Osteoblast (primary cell): ENCODE measurements around the gene DEFB127. TPM values are rescaled to one million over a fixed set of nuclear protein-coding genes. Genes with fewer than 3 reads are reported as not detected.

Source experiments
- DNase-seq: peaks from one replicate; pipeline ENCODE4 v3.0.0; 2011; ENCODE audit warnings: low spot score, mixed read lengths; ENCODE audit not compliant: insufficient read length; ENCODE audit errors: missing footprints
- H2AFZ ChIP-seq: 2 replicates; pipeline ENCODE4 v1.6.0; 2011; ENCODE audit warnings: mild to moderate bottlenecking, low read length
- H3K27ac ChIP-seq: 2 replicates; pipeline ENCODE4 v1.5.1; 2011; ENCODE audit warnings: mild to moderate bottlenecking, low read depth, low read length, moderate library complexity
- H3K27me3 ChIP-seq: 2 replicates; pipeline ENCODE4 v1.6.0; 2012; ENCODE audit warnings: mild to moderate bottlenecking, control low read depth, inconsistent platforms, low read length, moderate library complexity; ENCODE audit not compliant: insufficient read depth
- H3K36me3 ChIP-seq: 2 replicates; pipeline ENCODE4 v1.5.1; 2011; ENCODE audit warnings: mild to moderate bottlenecking, low read length, control low read depth, moderate library complexity; ENCODE audit not compliant: insufficient read depth
- H3K4me1 ChIP-seq: 2 replicates; pipeline ENCODE4 v1.5.1; 2011; ENCODE audit warnings: mild to moderate bottlenecking, low read length, control low read depth, moderate library complexity; ENCODE audit not compliant: insufficient read depth
- H3K4me2 ChIP-seq: 2 replicates; pipeline ENCODE4 v1.6.0; 2011; ENCODE audit warnings: mild to moderate bottlenecking, low read length; ENCODE audit not compliant: insufficient read depth
- H3K4me3 ChIP-seq: fragments of 200-600 bp; sonication (generic); 3 replicates; pipeline ENCODE4 v1.5.1; 2012; ENCODE audit warnings: mild to moderate bottlenecking, low read length, inconsistent platforms; ENCODE audit not compliant: insufficient read depth
- H3K79me2 ChIP-seq: 2 replicates; pipeline ENCODE4 v1.6.0; 2012; ENCODE audit warnings: mild to moderate bottlenecking, low read length, control low read depth, inconsistent platforms; ENCODE audit not compliant: insufficient read depth
- H3K9me3 ChIP-seq: 2 replicates; pipeline ENCODE4 v1.5.1; 2011; ENCODE audit warnings: low read depth, low read length, control low read depth
- H4K20me1 ChIP-seq: 2 replicates; pipeline ENCODE4 v1.6.0; 2012; ENCODE audit warnings: mild to moderate bottlenecking, low read length, control low read depth; ENCODE audit not compliant: insufficient read depth
- CTCF ChIP-seq: IDR thresholded peaks from 2 replicates; pipeline ENCODE4 v1.5.1; 2011; ENCODE audit warnings: mild to moderate bottlenecking, low read depth, low read length, moderate library complexity; ENCODE audit errors: extremely low read depth
- total RNA-seq: library from RNA; depleted of rRNA; stranded (reverse); fragments of >200 nt; gene quantifications from 2 replicates; pipeline ENCODE4 v1.2.3, GENCODE V29; 2012

The DEFB127 gene
- total RNA-seq, 1 donor, result not detected

GRCh38 chr20:164618-165017 lies 7.4 kb downstream of the DEFB127 start:
- DNase-seq, result no peak
- Histone ChIP-seq H4K20me1 (no peaks in the 10 kb centered on the region), H3K4me3 (no peak overlapping the region), H2AFZ (no peak overlapping the region), H3K4me1 (no peaks in the 10 kb centered on the region), H3K27me3 (no peaks in the 10 kb centered on the region), H3K4me2 (no peak overlapping the region), H3K9me3 (no peaks in the 10 kb centered on the region), H3K79me2 (no peaks in the 10 kb centered on the region), H3K36me3 (no peaks in the 10 kb centered on the region), H3K27ac (no peak overlapping the region)
- TF ChIP-seq CTCF, result no peak

GRCh38 chr20:168876-169275 lies 11.6 kb downstream of the DEFB127 start:
- no peak overlapping the region for H3K27ac ChIP-seq
- no peak for DNase-seq
- H4K20me1 ChIP-seq, result no peaks in the 10 kb centered on the region
- H3K36me3 ChIP-seq, result no peaks in the 10 kb centered on the region
- no peak overlapping the region for H3K4me2 ChIP-seq
- H3K4me1 ChIP-seq, result no peaks in the 10 kb centered on the region
- no peak for TF ChIP-seq CTCF
- H3K79me2 ChIP-seq, result no peaks in the 10 kb centered on the region
- no peak overlapping the region for H3K4me3 ChIP-seq
- no peaks in the 10 kb centered on the region for H3K27me3 ChIP-seq
- no peak overlapping the region for H2AFZ ChIP-seq
- H3K9me3 ChIP-seq, result no peaks in the 10 kb centered on the region

GRCh38 chr20:184288-184687 lies 27.0 kb downstream of the DEFB127 start:
- no peak for DNase-seq
- Histone ChIP-seq H4K20me1 (no peaks in the 10 kb centered on the region), H3K36me3 (no peaks in the 10 kb centered on the region), H3K4me3 (no peak overlapping the region), H2AFZ (no peak overlapping the region), H3K4me2 (no peak overlapping the region), H3K9me3 (no peaks in the 10 kb centered on the region), H3K27me3 (peaks cover 2% of the 10 kb centered on the region), H3K27ac (no peak overlapping the region), H3K79me2 (no peaks in the 10 kb centered on the region), H3K4me1 (no peaks in the 10 kb centered on the region)
- TF ChIP-seq CTCF, result no peak

- H2AFZ ChIP-seq, result no peak overlapping the region
- no peaks in the 10 kb centered on the region for H3K36me3 ChIP-seq
- no peak overlapping the region for H3K27ac ChIP-seq
- H4K20me1 ChIP-seq, result no peaks in the 10 kb centered on the region
- H3K79me2 ChIP-seq, result no peaks in the 10 kb centered on the region
- H3K4me1 ChIP-seq, result no peaks in the 10 kb centered on the region
- peaks cover 2% of the 10 kb centered on the region for H3K27me3 ChIP-seq
- no peak overlapping the region for H3K4me3 ChIP-seq
- no peak for TF ChIP-seq CTCF
- DNase-seq, result no peak
- H3K9me3 ChIP-seq, result no peaks in the 10 kb centered on the region
- no peak overlapping the region for H3K4me2 ChIP-seq
These were observed 30.5 kb downstream of the DEFB127 start for GRCh38 chr20:187733-188132.
